C4-2B (cell line): ENCODE data around the gene IL23R.

Experiments used
- CTCF ChIP-seq: fragments of 450-650 bp; conservative IDR thresholded peaks from 2 replicates; pipeline ENCODE4 v1.5.1; 2017; ENCODE audit warnings: mild to moderate bottlenecking
- ZFX ChIP-seq: fragments of 450-650 bp; IDR thresholded peaks from 2 replicates; pipeline ENCODE4 v1.6.1; 2017

DNA sequence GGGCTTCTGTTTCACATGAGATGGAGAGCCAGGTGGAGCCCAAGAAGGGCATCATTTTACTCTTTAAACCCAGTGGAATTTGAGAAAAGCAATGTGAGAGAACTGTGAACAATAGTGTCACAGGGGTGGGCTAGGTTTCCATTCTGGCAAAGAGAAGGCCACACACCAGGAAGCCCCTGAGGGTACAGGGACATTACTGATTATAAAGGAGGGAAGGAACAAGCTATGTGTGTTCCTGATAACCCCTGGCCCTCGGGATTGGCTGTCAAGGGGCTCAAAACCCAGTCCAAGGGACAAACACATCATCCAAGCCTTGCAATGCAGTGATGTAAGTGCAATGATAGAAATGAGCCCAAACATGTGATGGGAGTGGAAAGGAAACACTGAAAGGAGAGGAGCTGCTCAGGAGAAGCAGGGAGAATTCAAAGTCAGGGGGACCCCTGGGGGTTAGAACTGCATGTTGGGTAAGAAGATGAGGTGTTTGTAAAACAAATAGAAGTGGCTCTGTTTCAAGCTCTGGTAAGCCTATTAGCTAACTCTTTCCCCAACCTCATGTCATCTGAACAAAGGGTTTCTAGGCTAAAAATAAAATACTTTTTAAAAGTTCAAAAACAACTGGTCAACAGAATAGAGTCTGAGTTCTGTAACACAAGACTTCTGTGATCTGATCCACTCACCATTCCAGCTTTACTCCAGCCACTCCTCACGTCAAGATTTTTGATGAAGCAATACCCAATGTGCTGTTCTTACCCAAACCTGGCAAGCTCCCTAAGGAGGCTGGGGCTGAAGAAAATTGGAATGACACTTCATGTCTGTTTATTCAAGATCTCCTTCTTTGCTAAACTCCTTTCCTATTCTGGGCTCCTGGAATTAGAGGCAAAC, 90.3 kb downstream of the IL23R start:
- TF ChIP-seq CTCF (no peak), ZFX (no peak)
